ENCODE results near the gene LRRC25. TPM values are rescaled to one million over a fixed set of nuclear protein-coding genes. Genes with fewer than 3 reads are reported as not detected.

Gene LRRC25
- total RNA-seq, 1 experiment from 2014 or later: not detected

DNA sequence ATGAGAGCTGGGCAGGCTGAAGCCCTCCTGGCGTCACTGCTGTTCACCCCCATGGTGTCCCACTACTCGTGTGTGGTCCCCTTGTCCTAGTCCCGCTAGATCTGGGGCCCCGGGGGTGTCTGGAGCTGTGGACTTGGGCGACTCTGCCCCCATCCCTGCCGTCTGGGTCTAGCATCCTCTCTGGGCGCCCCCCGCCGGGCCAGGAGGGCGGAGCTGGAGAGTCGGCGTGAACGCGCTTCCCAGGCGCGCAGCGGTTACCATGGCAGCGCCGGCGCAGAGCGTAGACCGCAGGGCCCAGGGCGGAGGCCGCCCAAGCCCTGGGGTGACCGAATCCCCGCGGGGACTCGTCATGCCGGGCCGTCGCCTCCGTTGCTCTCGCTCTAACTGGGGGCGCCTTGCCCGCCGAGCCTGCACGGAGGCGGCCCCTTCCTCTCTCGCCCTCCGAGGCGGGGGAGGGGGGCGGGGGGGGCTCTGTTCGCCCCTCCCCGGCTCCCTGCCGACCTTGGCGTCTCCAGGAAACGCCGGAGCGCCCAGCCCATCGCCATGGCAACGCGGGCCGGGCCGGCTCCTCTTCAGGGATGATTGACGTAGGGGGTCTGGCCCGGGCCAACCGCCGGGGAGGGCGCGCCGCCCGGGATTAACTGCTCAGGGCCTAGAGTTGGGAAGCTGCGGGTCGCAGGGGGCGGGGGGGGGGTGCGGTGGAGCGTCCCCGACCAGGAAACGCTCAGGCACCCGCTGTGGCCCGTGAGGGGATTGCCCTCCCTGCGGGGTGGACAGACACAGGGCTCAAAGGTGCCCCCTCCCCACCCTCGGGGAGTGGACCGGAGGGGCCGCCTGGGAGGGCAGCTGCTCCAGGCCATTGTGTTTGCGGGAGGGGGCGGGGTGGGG is 31.6 kb upstream of the LRRC25 start:
- Histone ChIP-seq H3K4ac (ENCODE audit: low read depth, low read length) (no peak overlapping the region), H4K8ac (replicated peaks; ENCODE audit: insufficient read length, low read depth, low read length) (no peak overlapping the region), H3K4me1 (ENCODE audit: insufficient read depth, low read length) (peaks cover 3% of the 10 kb centered on the region; the same call in 1 of the 2 replicates), H3K27ac (ENCODE audit: insufficient read length, low read depth, low read length) (no peak overlapping the region), H3K56ac (ENCODE audit: insufficient read length, low read depth, low read length) (no peak overlapping the region), H3K9ac (ENCODE audit: extremely low read depth, insufficient read length, low read length) (no peak overlapping the region), H3K4me2 (ENCODE audit: insufficient read depth, insufficient read length, low read length) (peak overlapping the region; percentile 20), H3K18ac (ENCODE audit: insufficient read length, low read depth, low read length) (no peak overlapping the region), H3K23me2 (ENCODE audit: insufficient read length, low read depth, low read length, poor library complexity, severe bottlenecking) (peaks cover 5% of the 10 kb centered on the region), H3K14ac (ENCODE audit: insufficient read depth, low read length) (no peak overlapping the region; the same call in 1 of the 2 replicates), H3K79me2 (ENCODE audit: insufficient read depth, low read length) (no peaks in the 10 kb centered on the region), H2BK120ac (ENCODE audit: low read depth, low read length, poor library complexity, severe bottlenecking) (no peak overlapping the region), H4K5ac (ENCODE audit: insufficient read length, low read depth, low read length) (no peak overlapping the region), H2BK5ac (ENCODE audit: insufficient read length, low read length) (no peak overlapping the region), H3T11ph (ENCODE audit: low read length) (no peak overlapping the region), H2BK12ac (ENCODE audit: insufficient read length, low read depth, low read length) (no peak overlapping the region), H3K23ac (ENCODE audit: insufficient read length, low read depth, low read length) (no peak overlapping the region), H3K9me3 (ENCODE audit: control insufficient read depth, low read depth, low read length) (no peaks in the 10 kb centered on the region), H4K20me1 (ENCODE audit: control insufficient read depth, insufficient read depth, insufficient read length) (no peaks in the 10 kb centered on the region), H2AK5ac (ENCODE audit: insufficient read length, low read length) (no peak overlapping the region), H2BK20ac (ENCODE audit: low read depth, low read length, poor library complexity, severe bottlenecking) (no peak overlapping the region), H2AFZ (ENCODE audit: low read length) (no peak overlapping the region), H3K79me1 (ENCODE audit: insufficient read depth, low read depth, low read length, poor library complexity, severe bottlenecking) (no peaks in the 10 kb centered on the region), H2BK15ac (ENCODE audit: low read depth, low read length) (no peak overlapping the region), H4K91ac (ENCODE audit: insufficient read length, low read depth, low read length) (no peak overlapping the region), H3K27me3 (ENCODE audit: insufficient read depth, low read length) (no peaks in the 10 kb centered on the region)
- H3K27me3 Mint-ChIP-seq (ENCODE audit: low read depth): peaks cover 4% of the 10 kb centered on the region; the same call in 1 of the 2 replicates
- peaks cover 27 to 31% of the 10 kb centered on the region in 2 experiments for H3K4me1 Mint-ChIP-seq
- no CpG with 5 or more reads among the region's 77 CpGs for WGBS (ENCODE audit: extremely low coverage, insufficient read length, low lambda C conversion rate)
- H3K9me3 Mint-ChIP-seq: no peaks in the 10 kb centered on the region
- TF ChIP-seq CTCF (conservative IDR thresholded peaks at IDR 0.05): no peak
- no peak overlapping the region for H3K27ac Mint-ChIP-seq
- H3K36me3 Mint-ChIP-seq (ENCODE audit: insufficient read depth in 1 of 3, low read depth in 3 of 3): no peaks in the 10 kb centered on the region
- H3K4me3 Mint-ChIP-seq: peak overlapping the region; percentile 52 to 74; a peak in 3 of 5 replicates
- peak; percentile 93 for DNase-seq
